IPS-18a (cell line): ENCODE results near the gene CD300LB.
"Not testable (repeated sequence)": the region's sequence is repeated elsewhere in the genome, so short reads cannot be mapped to it uniquely, and the experiment has no call there.

Experiments
- H3K27ac ChIP-seq: one replicate; pipeline ENCODE4 v1.5.1; 2013; ENCODE audit warnings: low read length
- H3K27me3 ChIP-seq: one replicate; pipeline ENCODE4 v1.6.1; 2013; ENCODE audit warnings: mild to moderate bottlenecking, low read length; ENCODE audit not compliant: control insufficient read depth, insufficient read depth
- H3K36me3 ChIP-seq: one replicate; pipeline ENCODE4 v1.6.1; 2013; ENCODE audit warnings: low read depth, low read length; ENCODE audit not compliant: control insufficient read depth
- H3K4me1 ChIP-seq: one replicate; pipeline ENCODE4 v1.6.1; 2013; ENCODE audit warnings: low read depth, low read length; ENCODE audit not compliant: control insufficient read depth
- H3K4me3 ChIP-seq: one replicate; pipeline ENCODE4 v1.5.1; 2013; ENCODE audit warnings: low read length
- H3K9ac ChIP-seq: one replicate; pipeline ENCODE4 v1.6.1; 2013; ENCODE audit warnings: mild to moderate bottlenecking, low read length, moderate library complexity
- H3K9me3 ChIP-seq: one replicate; pipeline ENCODE4 v1.6.1; 2013; ENCODE audit warnings: low read depth, low read length; ENCODE audit not compliant: control insufficient read depth

CD300LB gene

GRCh38 chr17:74566132-74566753, 35.0 kb upstream of the CD300LB start:
- Histone ChIP-seq H3K9ac (no peak overlapping the region), H3K4me3 (no peak overlapping the region), H3K27me3 (no peaks in the 10 kb centered on the region), H3K4me1 (no peaks in the 10 kb centered on the region), H3K36me3 (no peaks in the 10 kb centered on the region), H3K9me3 (no peaks in the 10 kb centered on the region), H3K27ac (no peak overlapping the region)

- no peaks in the 10 kb centered on the region for H3K4me1 ChIP-seq
- no peaks in the 10 kb centered on the region for H3K9me3 ChIP-seq
- no peaks in the 10 kb centered on the region for H3K36me3 ChIP-seq
- no peak overlapping the region for H3K4me3 ChIP-seq
- no peak overlapping the region for H3K9ac ChIP-seq
- H3K27me3 ChIP-seq: no peaks in the 10 kb centered on the region
- H3K27ac ChIP-seq: no peak overlapping the region
Measured at GRCh38 chr17:74565126-74565525, 33.9 kb upstream of the CD300LB start.

- H3K9ac ChIP-seq: no peak overlapping the region
- H3K9me3 ChIP-seq: no peaks in the 10 kb centered on the region
- H3K27ac ChIP-seq: no peak overlapping the region
- no peaks in the 10 kb centered on the region for H3K27me3 ChIP-seq
- no peak overlapping the region for H3K4me3 ChIP-seq
- H3K36me3 ChIP-seq: no peaks in the 10 kb centered on the region
- no peaks in the 10 kb centered on the region for H3K4me1 ChIP-seq
Measured at GRCh38 chr17:74563358-74563757, 32.1 kb upstream of the CD300LB start.

- Histone ChIP-seq H3K4me1 (no peaks in the 10 kb centered on the region), H3K4me3 (no peak overlapping the region), H3K9ac (no peak overlapping the region), H3K36me3 (no peaks in the 10 kb centered on the region), H3K27me3 (no peaks in the 10 kb centered on the region), H3K9me3 (no peaks in the 10 kb centered on the region), H3K27ac (no peak overlapping the region)
Measured at GRCh38 chr17:74561586-74561985, 30.3 kb upstream of the CD300LB start.

- no peaks in the 10 kb centered on the region for H3K27me3 ChIP-seq
- no peaks in the 10 kb centered on the region for H3K9me3 ChIP-seq
- no peak overlapping the region for H3K27ac ChIP-seq
- H3K36me3 ChIP-seq: no peaks in the 10 kb centered on the region
- H3K9ac ChIP-seq: no peak overlapping the region
- no peaks in the 10 kb centered on the region for H3K4me1 ChIP-seq
- H3K4me3 ChIP-seq: no peak overlapping the region
Measured at GRCh38 chr17:74558882-74559519, 27.7 kb upstream of the CD300LB start.

GRCh38 chr17:74558402-74558801, 27.1 kb upstream of the CD300LB start:
- not testable (repeated sequence) for H3K4me3 ChIP-seq, H3K27ac ChIP-seq, H3K36me3 ChIP-seq, H3K9me3 ChIP-seq, H3K9ac ChIP-seq, H3K4me1 ChIP-seq, H3K27me3 ChIP-seq

- no peak overlapping the region for H3K9ac ChIP-seq
- no peaks in the 10 kb centered on the region for H3K4me1 ChIP-seq
- no peaks in the 10 kb centered on the region for H3K27me3 ChIP-seq
- H3K4me3 ChIP-seq: no peak overlapping the region
- H3K36me3 ChIP-seq: no peaks in the 10 kb centered on the region
- H3K27ac ChIP-seq: no peak overlapping the region
- no peaks in the 10 kb centered on the region for H3K9me3 ChIP-seq
Measured at GRCh38 chr17:74555427-74555940, 24.2 kb upstream of the CD300LB start.

GRCh38 chr17:74554909-74555308, 23.6 kb upstream of the CD300LB start:
- H3K27ac ChIP-seq: no peak overlapping the region
- H3K36me3 ChIP-seq: no peaks in the 10 kb centered on the region
- no peak overlapping the region for H3K9ac ChIP-seq
- no peaks in the 10 kb centered on the region for H3K4me1 ChIP-seq
- H3K27me3 ChIP-seq: no peaks in the 10 kb centered on the region
- no peak overlapping the region for H3K4me3 ChIP-seq
- no peaks in the 10 kb centered on the region for H3K9me3 ChIP-seq

GRCh38 chr17:74552037-74552436, 20.8 kb upstream of the CD300LB start:
- Histone ChIP-seq H3K36me3 (no peaks in the 10 kb centered on the region), H3K4me1 (no peaks in the 10 kb centered on the region), H3K27me3 (no peaks in the 10 kb centered on the region), H3K4me3 (no peak overlapping the region), H3K9me3 (no peaks in the 10 kb centered on the region), H3K9ac (no peak overlapping the region), H3K27ac (no peak overlapping the region)

- H3K4me3 ChIP-seq: no peak overlapping the region
- no peaks in the 10 kb centered on the region for H3K27me3 ChIP-seq
- no peak overlapping the region for H3K9ac ChIP-seq
- H3K36me3 ChIP-seq: no peaks in the 10 kb centered on the region
- H3K4me1 ChIP-seq: no peaks in the 10 kb centered on the region
- H3K27ac ChIP-seq: no peak overlapping the region
- no peaks in the 10 kb centered on the region for H3K9me3 ChIP-seq
Measured at GRCh38 chr17:74550602-74551001, 19.3 kb upstream of the CD300LB start.

- Histone ChIP-seq H3K4me3 (no peak overlapping the region), H3K36me3 (no peaks in the 10 kb centered on the region), H3K27me3 (no peaks in the 10 kb centered on the region), H3K27ac (no peak overlapping the region), H3K9me3 (no peaks in the 10 kb centered on the region), H3K9ac (no peak overlapping the region), H3K4me1 (no peaks in the 10 kb centered on the region)
Measured at GRCh38 chr17:74549343-74549742, 18.1 kb upstream of the CD300LB start.

- no peak overlapping the region for H3K27ac ChIP-seq
- H3K9me3 ChIP-seq: no peaks in the 10 kb centered on the region
- H3K4me1 ChIP-seq: no peaks in the 10 kb centered on the region
- no peak overlapping the region for H3K9ac ChIP-seq
- H3K27me3 ChIP-seq: no peaks in the 10 kb centered on the region
- H3K4me3 ChIP-seq: no peak overlapping the region
- no peaks in the 10 kb centered on the region for H3K36me3 ChIP-seq
Measured at GRCh38 chr17:74547736-74548135, 16.5 kb upstream of the CD300LB start.
